Duodenal mucosa (tissue), 2 donors: ENCODE results near the gene PLSCR5.

Experiments used
- H3K27ac ChIP-seq: one replicate; pipeline ENCODE4 v1.7.0; 2013; ENCODE audit warnings: low read depth, low read length
- H3K27me3 ChIP-seq, 2 donors: one replicate each; pipeline ENCODE4 v1.7.0; 2013; ENCODE audit warnings: low read length in 2 of 2, control low read depth in 1 of 2; ENCODE audit not compliant: insufficient read depth in 2 of 2, control insufficient read depth in 1 of 2
- H3K36me3 ChIP-seq, 2 donors: one replicate each; pipeline ENCODE4 v1.7.0; 2013; ENCODE audit warnings: low read length in 2 of 2, control low read depth in 1 of 2; ENCODE audit not compliant: insufficient read depth in 2 of 2, control insufficient read depth in 1 of 2
- H3K4me1 ChIP-seq, 2 donors: one replicate each; pipeline ENCODE4 v1.7.0; 2013; ENCODE audit warnings: low read length in 2 of 2, control low read depth in 1 of 2; ENCODE audit not compliant: insufficient read depth in 2 of 2, control insufficient read depth in 1 of 2
- H3K4me3 ChIP-seq, 2 donors: one replicate each; pipeline ENCODE4 v1.7.0; 2013; ENCODE audit warnings: low read length in 2 of 2, low read depth in 1 of 2
- H3K9ac ChIP-seq, 2 donors: one replicate each; pipeline ENCODE4 v1.7.0; 2013; ENCODE audit warnings: low read length in 2 of 2, low read depth in 1 of 2
- H3K9me3 ChIP-seq, 2 donors: one replicate each; pipeline ENCODE4 v1.7.0; 2013; ENCODE audit warnings: low read length in 2 of 2, control low read depth in 1 of 2; ENCODE audit not compliant: control insufficient read depth in 1 of 2

The PLSCR5 gene

DNA sequence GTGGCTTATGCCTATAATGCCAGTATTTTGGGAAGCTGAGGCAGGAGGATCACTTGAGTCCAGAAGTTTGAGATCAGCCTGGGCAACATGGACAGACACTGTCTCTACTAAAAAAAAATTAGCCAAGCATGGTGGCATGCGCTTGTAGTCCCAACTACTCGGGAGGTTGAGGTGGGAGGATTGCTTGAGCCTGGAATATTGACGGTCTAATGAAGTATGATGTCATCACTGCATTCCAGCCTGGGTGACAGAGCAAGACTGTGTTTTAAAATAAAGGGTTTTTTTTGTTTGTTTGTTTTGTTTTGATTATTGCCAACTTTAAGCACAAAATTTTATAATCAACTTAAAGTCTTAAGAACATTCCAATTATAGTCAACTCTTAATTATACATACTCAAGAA, 67.5 kb downstream of the PLSCR5 start:
- Histone ChIP-seq H3K27ac (no peak overlapping the region), H3K9ac (no peak overlapping the region), H3K4me3 (no peak overlapping the region), H3K27me3 (no peaks in the 10 kb centered on the region), H3K4me1 (peaks cover 29 to 42% of the 10 kb centered on the region in 2 donors), H3K36me3 (peaks cover 0 to under 1% of the 10 kb centered on the region in 2 donors), H3K9me3 (no peaks in the 10 kb centered on the region)

DNA sequence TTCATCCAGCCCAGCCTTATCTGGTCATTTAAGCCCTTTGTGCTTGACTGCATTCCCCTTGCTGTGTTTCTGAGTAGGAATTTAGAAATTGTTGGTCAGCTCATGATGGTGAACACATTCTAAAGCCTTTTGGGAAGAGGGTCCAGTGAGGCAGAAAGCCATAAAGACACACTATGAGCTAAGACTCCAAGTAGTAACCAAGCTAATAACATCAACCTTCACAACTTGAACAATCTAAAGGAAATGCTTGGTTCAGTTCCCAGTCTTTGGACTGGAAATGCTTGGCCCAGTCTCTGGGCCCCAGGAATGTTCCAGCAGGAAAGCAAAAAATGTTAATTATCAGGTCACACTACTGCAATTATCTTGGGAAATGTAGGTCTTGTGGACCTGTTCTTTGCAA, 68.5 kb downstream of the PLSCR5 start:
- H3K9me3 ChIP-seq: no peaks in the 10 kb centered on the region
- H3K27me3 ChIP-seq: no peaks in the 10 kb centered on the region
- no peak overlapping the region for H3K4me3 ChIP-seq
- no peak overlapping the region for H3K27ac ChIP-seq
- no peak overlapping the region for H3K9ac ChIP-seq
- H3K36me3 ChIP-seq: peaks cover 4 to 5% of the 10 kb centered on the region in 2 donors
- H3K4me1 ChIP-seq: peaks cover 20 to 35% of the 10 kb centered on the region in 2 donors
